H1 (cell line): ENCODE measurements around the gene CLN3. TPM values are rescaled to one million over a fixed set of nuclear protein-coding genes. Genes with fewer than 3 reads are reported as not detected.
A peak's percentile ranks its signal among the peaks of the same experiment; 100 is the strongest.

Source experiments
- CTCF ChIA-PET: fragments of 300-600 bp; sonication (Branson Sonifier 250); formaldehyde crosslinking; loops from one replicate; lab custom pipeline; 2021; ENCODE audit not compliant: partially characterized antibody; lab: Charles Lee
- POLR2A ChIA-PET: fragments of 300-600 bp; sonication (Branson Sonifier 250); formaldehyde crosslinking; loops from one replicate; lab custom pipeline; 2021; ENCODE audit warnings: inconsistent platforms; ENCODE audit not compliant: partially characterized antibody; lab: Charles Lee
- DNase-seq, 2 experiments: peaks; one replicate each; pipeline versions ENCODE4 v3.0.0 to v3.0.0-alpha.2; 2010 to 2022; ENCODE audit warnings: low spot score in 2 of 2, low read depth in 1 of 2, mixed read lengths in 1 of 2
- FAIRE-seq: peaks from 2 replicates; lab custom pipeline; 2011; peaks lifted over from hg19 to GRCh38; lab: Jason Lieb, UNC
- H2AFZ ChIP-seq: 2 replicates; pipeline ENCODE4 v1.8.1; 2012; ENCODE audit warnings: low read length, inconsistent platforms
- H2AK5ac ChIP-seq: 2 replicates; pipeline ENCODE4 v1.6.1; 2013; ENCODE audit warnings: low read depth, low read length
- H2BK120ac ChIP-seq: replicated peaks from 2 replicates; pipeline ENCODE3; 2013; ENCODE audit warnings: low read depth, low read length, inconsistent platforms
- H2BK12ac ChIP-seq: 2 replicates; pipeline ENCODE4 v1.6.1; 2013; ENCODE audit warnings: low read depth, low read length
- H2BK15ac ChIP-seq: 2 replicates; pipeline ENCODE4 v1.6.1; 2013; ENCODE audit warnings: low read length
- H2BK20ac ChIP-seq: 2 replicates; pipeline ENCODE4 v1.6.1; 2013; ENCODE audit warnings: low read length
- H2BK5ac ChIP-seq: 2 replicates; pipeline ENCODE4 v1.6.1; 2013; ENCODE audit warnings: low read depth, low read length
- H3K14ac ChIP-seq: 2 replicates; pipeline ENCODE4 v1.6.1; 2013; ENCODE audit warnings: inconsistent platforms; ENCODE audit not compliant: insufficient read length
- H3K18ac ChIP-seq: 2 replicates; pipeline ENCODE4 v1.6.1; 2013; ENCODE audit warnings: low read length; ENCODE audit errors: extremely low read depth
- H3K23ac ChIP-seq: 2 replicates; pipeline ENCODE4 v1.6.1; 2013; ENCODE audit warnings: inconsistent platforms; ENCODE audit not compliant: insufficient read length
- H3K23me2 ChIP-seq: 2 replicates; pipeline ENCODE4 v1.6.1; 2013; ENCODE audit warnings: low read depth, low read length
- H3K27ac ChIP-seq: 2 replicates; pipeline ENCODE4 v1.6.1; 2011; ENCODE audit warnings: low read depth, low read length, inconsistent platforms
- H3K27me3 ChIP-seq, 4 experiments: replicated peaks in 1 of 4; 1 replicate in 1 of 4; 2 replicates in 3 of 4; pipeline versions ENCODE4 v1.6.1 to v1.8.1; 2011 to 2013; ENCODE audit warnings: low read length in 3 of 4, mild to moderate bottlenecking in 3 of 4, inconsistent platforms in 2 of 4, mixed read lengths in 2 of 4, moderate library complexity in 1 of 4; ENCODE audit not compliant: control insufficient read depth in 3 of 4, insufficient read depth in 3 of 4; ENCODE audit errors: extremely low read depth in 1 of 4
- H3K36me3 ChIP-seq, 4 experiments: 2 replicates each; pipeline versions ENCODE4 v1.6.1 to v1.8.1; 2011 to 2013; ENCODE audit warnings: mild to moderate bottlenecking in 4 of 4, low read length in 3 of 4, moderate library complexity in 2 of 4, control low read depth in 1 of 4, inconsistent platforms in 1 of 4; ENCODE audit not compliant: insufficient read depth in 4 of 4, control insufficient read depth in 2 of 4
- H3K4ac ChIP-seq: replicated peaks from 2 replicates; pipeline ENCODE3; 2013; ENCODE audit warnings: low read length, low read depth, mixed read lengths, inconsistent platforms; ENCODE audit not compliant: insufficient read length
- H3K4me1 ChIP-seq, 4 experiments: replicated peaks in 1 of 4; 1 replicate in 1 of 4; 2 replicates in 3 of 4; pipeline versions ENCODE4 v1.6.1 to v1.8.1; 2011 to 2013; ENCODE audit warnings: low read length in 3 of 4, inconsistent platforms in 2 of 4, mixed read lengths in 1 of 4; ENCODE audit not compliant: insufficient read depth in 4 of 4, control insufficient read depth in 3 of 4
- H3K4me2 ChIP-seq, 2 experiments: 2 replicates each; pipeline versions ENCODE4 v1.6.1 to v1.8.1; 2011 to 2013; ENCODE audit warnings: low read depth in 2 of 2, low read length in 2 of 2, control low read depth in 1 of 2, inconsistent platforms in 1 of 2, mild to moderate bottlenecking in 1 of 2; ENCODE audit not compliant: insufficient read depth in 1 of 2
- H3K4me3 ChIP-seq, 4 experiments: fragments of 200-600, 300-600 bp in 1 of 4; sonication (generic), shearing (Covaris generic), sonication (Bioruptor Twin) in 1 of 4; 2 replicates each; pipeline versions ENCODE4 v1.5.1 to v1.8.1; 2011 to 2016; ENCODE audit warnings: low read length in 4 of 4, low read depth in 3 of 4, control low read depth in 2 of 4, inconsistent platforms in 2 of 4, mild to moderate bottlenecking in 2 of 4, mixed read lengths in 1 of 4, moderate library complexity in 1 of 4; ENCODE audit not compliant: insufficient read depth in 2 of 4; ENCODE audit errors: extremely low read depth in 1 of 4
- H3K56ac ChIP-seq: replicated peaks from 2 replicates; pipeline ENCODE3; 2013; ENCODE audit warnings: low read depth, mild to moderate bottlenecking, mixed read lengths, low read length, inconsistent platforms; ENCODE audit not compliant: insufficient read length
- H3K79me1 ChIP-seq: 2 replicates; pipeline ENCODE4 v1.6.1; 2013; ENCODE audit warnings: low read depth, low read length, control low read depth
- H3K79me2 ChIP-seq, 2 experiments: 2 replicates each; pipeline versions ENCODE4 v1.6.1 to v1.8.1; 2012 to 2013; ENCODE audit warnings: low read length in 2 of 2, mild to moderate bottlenecking in 2 of 2, inconsistent platforms in 1 of 2; ENCODE audit not compliant: insufficient read depth in 2 of 2, control insufficient read depth in 1 of 2
- H3K9ac ChIP-seq, 4 experiments: replicated peaks in 1 of 4; 1 replicate in 1 of 4; 2 replicates in 3 of 4; pipeline versions ENCODE4 v1.6.1 to v1.8.1; 2011 to 2013; ENCODE audit warnings: low read depth in 3 of 4, low read length in 3 of 4, control low read depth in 2 of 4, mild to moderate bottlenecking in 2 of 4, moderate library complexity in 2 of 4, inconsistent platforms in 1 of 4; ENCODE audit errors: extremely low read depth in 1 of 4
- H3K9me3 ChIP-seq, 2 experiments: 2 replicates each; pipeline versions ENCODE4 v1.6.1 to v1.8.1; 2012 to 2013; ENCODE audit warnings: mild to moderate bottlenecking in 2 of 2, moderate library complexity in 2 of 2, control low read depth in 1 of 2, inconsistent platforms in 1 of 2, low read depth in 1 of 2, low read length in 1 of 2, mixed read lengths in 1 of 2; ENCODE audit not compliant: insufficient read depth in 2 of 2
- H4K20me1 ChIP-seq, 2 experiments: replicated peaks in 1 of 2; 2 replicates each; pipeline versions ENCODE3 to v1.8.1; 2011 to 2013; ENCODE audit warnings: inconsistent platforms in 2 of 2, low read length in 2 of 2, mild to moderate bottlenecking in 1 of 2; ENCODE audit not compliant: insufficient read depth in 2 of 2, control insufficient read depth in 1 of 2
- H4K5ac ChIP-seq: 2 replicates; pipeline ENCODE4 v1.6.1; 2013; ENCODE audit warnings: low read length, low read depth, mixed read lengths, inconsistent platforms; ENCODE audit not compliant: insufficient read length
- H4K8ac ChIP-seq: 2 replicates; pipeline ENCODE4 v1.8.0; 2013; ENCODE audit warnings: mild to moderate bottlenecking, moderate library complexity, low read length, inconsistent platforms; ENCODE audit not compliant: insufficient read depth; ENCODE audit errors: extremely low read depth
- H4K91ac ChIP-seq: replicated peaks from 2 replicates; pipeline ENCODE3; 2013; ENCODE audit warnings: low read length, mixed read lengths, inconsistent platforms; ENCODE audit not compliant: insufficient read length
- CHD2 ChIP-seq: IDR thresholded peaks from 2 replicates; pipeline ENCODE4 v1.6.1; 2012; ENCODE audit warnings: low read length, improper control_type of control experiment
- EGR1 ChIP-seq: IDR thresholded peaks from 2 replicates; pipeline ENCODE4 v1.6.1; 2011; ENCODE audit warnings: low read depth, low read length, borderline replicate concordance
- FOSL1 ChIP-seq: IDR thresholded peaks from 2 replicates; pipeline ENCODE4 v1.6.1; 2011; ENCODE audit warnings: mild to moderate bottlenecking, low read depth, low read length, moderate library complexity; ENCODE audit not compliant: insufficient read depth
- GABPA ChIP-seq: IDR thresholded peaks from 2 replicates; pipeline ENCODE4 v1.6.1; 2011; ENCODE audit warnings: mild to moderate bottlenecking, low read length, moderate library complexity, borderline replicate concordance; ENCODE audit not compliant: insufficient read depth
- NANOG ChIP-seq: IDR thresholded peaks from 2 replicates; pipeline ENCODE4 v1.6.1; 2011; ENCODE audit warnings: low read length, low read depth, mild to moderate bottlenecking, inconsistent platforms; ENCODE audit not compliant: insufficient read depth, poor library complexity, severe bottlenecking
- SAP30 ChIP-seq: fragments of 300-600 bp; sonication (generic); IDR thresholded peaks from 2 replicates; pipeline ENCODE4 v1.7.1; 2012; ENCODE audit warnings: low read length, moderate library complexity, mild to moderate bottlenecking, inconsistent platforms; ENCODE audit not compliant: insufficient read depth, insufficient replicate concordance
- SP4 ChIP-seq: IDR thresholded peaks from 2 replicates; pipeline ENCODE4 v1.6.1; 2012; ENCODE audit warnings: low read length, inconsistent platforms
- ZNF274 ChIP-seq: IDR thresholded peaks from 2 replicates; pipeline ENCODE4 v1.7.0; 2012; ENCODE audit warnings: low read length, borderline replicate concordance; ENCODE audit errors: extremely low read depth
- WGBS, 2 experiments: shearing (Covaris generic) in 1 of 2; methylation state at CpG; one replicate each; pipeline versions ENCODE4 v1.1.6 to v1.1.7; 2013 to 2015; ENCODE audit warnings: low lambda C conversion rate in 2 of 2, mixed read lengths in 2 of 2, inconsistent platforms in 1 of 2, low coverage in 1 of 2, missing lambda C conversion rate in 1 of 2; ENCODE audit not compliant: insufficient replicate concordance in 2 of 2, insufficient coverage in 1 of 2, insufficient read length in 1 of 2; ENCODE audit errors: extremely low coverage in 1 of 2, missing lambda C conversion rate in 1 of 2; 5-methylcytosine and 5-hydroxymethylcytosine counted together
- polyA plus RNA-seq, 7 experiments: library from polyadenylated mRNA; depleted of rRNA in 3 of 7; stranded (reverse) in 5 of 7; unstranded in 2 of 7; fragments of >200 nt in 5 of 7; fragments of 200-250 nt in 2 of 7; gene quantifications; 1 replicate in 5 of 7; 2 replicates in 1 of 7; 4 replicates in 1 of 7; pipeline versions ENCODE4 v1.2.1 to v1.2.3, GENCODE V29; 2011 to 2013; ENCODE audit warnings: missing spikeins in 2 of 7, mixed read lengths in 2 of 7
- total RNA-seq: library from RNA; stranded (reverse); fragmentation: NEBNext Ultra II Directional; extraction: Animal tissue kit (Norgen Biotek cat#: 25700); gene quantifications from 2 replicates; pipeline ENCODE4 v1.2.1, GENCODE V29; 2021

Gene CLN3
- total and polyA plus RNA-seq, 2 of the 8 experiments (the other 6 are each of a cell fraction or from before 2014, with no cell fraction given), result 22.9 to 44.3 TPM

DNA sequence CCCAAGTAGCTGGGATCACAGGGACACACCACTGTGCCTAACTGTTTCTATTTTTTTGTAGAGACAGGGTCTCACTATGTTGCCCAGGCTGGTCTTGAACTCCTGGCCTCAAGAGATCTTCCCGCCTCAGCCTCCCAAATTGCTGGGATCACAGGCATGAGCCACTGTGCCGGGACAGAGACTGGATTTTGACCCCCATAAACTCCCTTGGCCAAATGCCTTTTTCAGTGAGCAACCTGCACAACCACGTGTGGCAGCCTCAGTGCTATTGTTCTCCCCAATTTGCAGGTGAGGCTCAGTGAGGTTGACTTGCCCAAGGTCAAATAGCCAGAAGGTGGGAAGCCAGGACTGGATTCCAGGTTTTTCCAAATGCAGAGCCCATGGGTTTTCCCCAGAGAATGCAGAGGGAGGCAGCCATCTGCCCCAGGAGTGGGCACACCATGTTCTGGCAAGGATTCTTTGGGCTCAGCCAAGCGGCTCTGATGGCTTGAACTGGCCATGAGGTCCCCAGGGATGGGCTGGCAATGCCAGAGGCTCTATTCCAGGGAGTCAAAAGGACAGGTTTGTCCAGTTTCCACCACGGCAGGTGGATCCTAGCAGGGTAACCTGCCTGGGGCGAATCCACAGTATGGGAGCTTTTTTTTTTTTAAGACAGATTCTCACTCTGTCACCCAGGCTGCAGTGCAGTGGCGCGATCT is 13.0 kb upstream of the CLN3 start:
- Histone ChIP-seq H3K18ac (no peak overlapping the region), H4K20me1 (peaks cover 0 to 3% of the 10 kb centered on the region in 2 experiments), H3K23me2 (peaks cover 12% of the 10 kb centered on the region; the same call in 1 of the 2 replicates), H3K23ac (no peak overlapping the region), H2BK12ac (no peak overlapping the region), H3K9me3 (no peaks in the 10 kb centered on the region), H3K9ac (no peak overlapping the region), H2BK20ac (no peak overlapping the region), H2BK120ac (no peak overlapping the region), H2AK5ac (no peak overlapping the region), H3K79me2 (no peaks in the 10 kb centered on the region), H3K4me1 (no peaks in the 10 kb centered on the region), H3K14ac (no peak overlapping the region), H2BK5ac (no peak overlapping the region), H4K5ac (no peak overlapping the region)
- CTCF ChIA-PET, result interaction anchor here (1.0 kb wide), 1 partner anchor 45 kb away, joined by 4 read pairs; no protein-coding TSS in a partner anchor
- 88% methylated on average over 8 of the region's 8 CpGs; no CpG with 5 or more reads in 1 of the 2 experiments for WGBS, 2 experiments
- TF ChIP-seq ZNF274 (no peak), SAP30 (no peak), CHD2 (no peak), SP4 (no peak), GABPA (no peak), EGR1 (no peak), NANOG (no peak), FOSL1 (no peak)
- TF ChIP-seq, all 59 proteins: peak for 0
- no peak overlapping the region for H3K4me2 ChIP-seq
- FAIRE-seq (no peak), DNase-seq (no peak)
- POLR2A ChIA-PET, result interaction anchor here (1.6 kb wide), 1 partner anchor 13 kb away, joined by 10 read pairs; the partner anchor contains the start of gene CLN3
- H2BK15ac ChIP-seq, result no peak overlapping the region
- H3K79me1 ChIP-seq, result no peaks in the 10 kb centered on the region
- peaks cover 0 to 2% (median 0%) of the 10 kb centered on the region in 4 experiments; a peak in 1 of 7 replicates for H3K27me3 ChIP-seq
- H4K91ac ChIP-seq, result no peak overlapping the region
- H2AFZ ChIP-seq, result no peak overlapping the region
- H3K4me3 ChIP-seq, result no peak overlapping the region
- no peak overlapping the region for H3K27ac ChIP-seq
- H3K36me3 ChIP-seq, result no peaks in the 10 kb centered on the region
- H3K56ac ChIP-seq, result no peak overlapping the region
- no peak overlapping the region for H3K4ac ChIP-seq
- 0 out of 2 replicates have a peak overlapping the region, but pooled peaks have one; percentile 3 for H4K8ac ChIP-seq
